ENCODE data around the gene TFCP2. TPM values are rescaled to one million over a fixed set of nuclear protein-coding genes. Genes with fewer than 3 reads are reported as not detected.
"Not testable (repeated sequence)": the region's sequence is repeated elsewhere in the genome, so short reads cannot be mapped to it uniquely, and the experiment has no call there.

TFCP2 gene
- total RNA-seq, 3 donors from 2014 or later: 32.9 to 33.7 (median 33.1) TPM

DNA sequence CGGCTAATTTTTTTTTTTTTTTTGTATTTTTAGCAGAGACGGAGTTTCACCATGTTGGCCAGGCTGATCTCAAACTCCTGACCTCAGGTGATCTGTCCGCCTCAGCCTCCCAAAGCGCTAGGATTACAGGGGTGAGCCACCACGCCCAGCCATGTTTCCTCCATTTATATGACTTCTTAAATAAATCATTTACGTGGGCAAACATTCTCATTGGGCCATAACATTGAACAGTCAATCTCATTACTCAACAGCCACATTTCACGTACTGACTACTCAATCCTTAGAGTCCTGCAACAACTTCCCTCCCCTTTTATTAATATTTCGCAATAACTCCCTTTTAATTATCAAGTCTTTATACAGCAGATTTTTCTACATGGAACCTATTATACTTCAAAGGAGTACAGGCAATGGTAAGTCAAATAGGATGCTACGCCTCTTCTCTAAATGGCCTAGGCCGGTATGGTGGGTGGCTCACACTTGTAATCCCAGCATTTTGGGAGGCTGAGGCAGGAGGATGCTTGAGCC, 82.2 kb downstream of the TFCP2 start:
- no peaks in the 10 kb centered on the region for H3K27me3 Mint-ChIP-seq (ENCODE audit: low read depth)
- DNase-seq (no peak), ATAC-seq (no peak)
- H3K36me3 Mint-ChIP-seq (ENCODE audit: insufficient read depth): peaks cover 9% of the 10 kb centered on the region
- no peak overlapping the region for H3K4me3 Mint-ChIP-seq
- H3K9me3 Mint-ChIP-seq: no peaks in the 10 kb centered on the region
- peaks cover 10% of the 10 kb centered on the region for H3K4me1 Mint-ChIP-seq (ENCODE audit: low read depth)

DNA sequence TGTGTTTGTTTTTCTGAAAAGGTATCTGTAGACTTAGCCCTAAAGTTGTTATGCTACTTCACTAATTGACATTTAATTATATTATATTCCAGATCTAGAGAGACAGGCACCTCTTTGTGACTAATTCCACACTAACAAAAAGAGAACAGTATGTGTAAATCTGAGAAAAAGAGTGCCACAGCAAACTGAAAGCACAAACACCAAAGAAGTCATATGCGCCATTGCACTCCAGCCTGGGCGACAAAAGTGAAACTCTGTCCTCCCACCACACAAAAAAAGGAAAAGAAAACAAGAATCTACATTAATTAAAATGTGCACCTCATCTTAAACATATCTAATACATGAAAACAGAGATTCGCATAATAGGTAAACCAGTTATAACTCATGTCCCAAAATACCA, 85.1 kb downstream of the TFCP2 start:
- DNase-seq (no peak), ATAC-seq (peak; percentile 18 to 27)
- peaks cover 2% of the 10 kb centered on the region for H3K36me3 Mint-ChIP-seq (ENCODE audit: insufficient read depth)
- no peaks in the 10 kb centered on the region for H3K9me3 Mint-ChIP-seq
- H3K27me3 Mint-ChIP-seq (ENCODE audit: low read depth): no peaks in the 10 kb centered on the region
- H3K4me1 Mint-ChIP-seq (ENCODE audit: low read depth): peaks cover 16% of the 10 kb centered on the region
- H3K4me3 Mint-ChIP-seq: no peak overlapping the region

DNA sequence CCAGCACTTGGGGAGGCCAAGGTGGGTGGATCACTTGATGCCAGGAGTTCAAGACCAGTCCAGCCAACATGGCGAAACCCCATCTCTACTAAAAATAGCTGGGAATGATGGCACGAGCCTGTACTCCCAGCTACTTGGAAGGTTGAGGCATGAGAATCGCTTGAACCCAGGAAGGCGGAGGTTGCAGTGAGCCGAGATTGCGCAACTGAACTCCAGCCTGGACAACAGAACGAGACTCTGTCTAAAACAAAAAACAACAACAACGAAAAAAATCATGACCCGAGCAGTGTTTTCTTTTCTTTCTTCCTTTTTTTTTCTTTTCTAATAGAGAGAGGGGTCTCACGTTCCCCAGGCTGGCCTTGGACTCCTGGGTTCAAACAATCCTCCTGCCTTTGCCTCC, 86.0 kb downstream of the TFCP2 start:
- no peak for ATAC-seq
- Mint-ChIP-seq H3K27me3 (ENCODE audit: low read depth) (no peaks in the 10 kb centered on the region), H3K36me3 (ENCODE audit: insufficient read depth) (peaks cover 2% of the 10 kb centered on the region), H3K9me3 (no peaks in the 10 kb centered on the region), H3K4me3 (no peak overlapping the region), H3K4me1 (ENCODE audit: low read depth) (peaks cover 25% of the 10 kb centered on the region)
- no peak for DNase-seq

GRCh38 chr12:51085757-51086156, 87.2 kb downstream of the TFCP2 start:
- Mint-ChIP-seq H3K36me3 (ENCODE audit: insufficient read depth) (peaks cover 2% of the 10 kb centered on the region), H3K4me1 (ENCODE audit: low read depth) (peaks cover 33% of the 10 kb centered on the region), H3K27me3 (ENCODE audit: low read depth) (no peaks in the 10 kb centered on the region), H3K4me3 (no peak overlapping the region), H3K9me3 (no peaks in the 10 kb centered on the region)
- no peak for ATAC-seq
- no peak for DNase-seq

DNA sequence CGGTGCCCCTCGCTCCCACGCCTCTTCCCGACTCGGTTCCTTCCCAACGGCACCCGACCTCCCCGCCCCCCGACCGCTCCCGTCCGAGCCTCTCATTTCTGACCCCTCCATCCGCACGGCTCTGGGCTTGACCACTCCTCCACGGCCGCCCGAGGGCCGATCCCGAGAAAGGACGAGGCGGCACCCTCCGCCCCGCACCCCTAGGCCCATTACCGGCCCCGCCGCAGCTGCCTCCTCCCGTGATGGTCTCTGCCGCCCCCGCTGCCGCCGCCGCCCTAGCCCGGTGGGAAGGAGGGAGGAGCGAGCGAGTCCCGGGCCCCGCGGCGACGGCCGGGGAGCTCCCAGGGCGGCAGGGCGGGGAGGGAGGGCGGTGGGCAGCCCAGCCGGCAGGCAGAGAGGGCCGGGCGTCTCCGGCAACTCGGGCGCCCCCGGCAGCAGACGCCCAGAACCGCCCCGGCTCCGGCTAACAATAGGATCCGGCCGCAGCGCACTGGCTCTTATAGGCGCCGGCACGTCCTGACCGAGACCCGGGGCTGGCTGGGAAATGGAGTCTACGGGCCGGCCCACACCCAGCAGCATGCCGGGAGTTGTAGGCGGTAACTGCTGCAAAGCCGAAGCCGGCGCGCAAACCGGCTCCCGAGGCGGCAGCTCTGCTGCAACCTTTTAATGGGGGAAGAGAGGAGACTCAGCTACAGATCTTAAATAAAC, 89.7 kb downstream of the TFCP2 start, which contains the start of gene CSRNP2:
TSS of gene CSRNP2 (minus strand) at position 471 of the 708 bp plus-strand sequence. CDS start 7,035 bp downstream, outside the sequence.
- peak within 1 kb of the TSS; percentile 95 for H3K4me3 Mint-ChIP-seq
- H3K9me3 Mint-ChIP-seq: no peaks in the 10 kb centered on the region
- DNase-seq (peak; percentile 91), ATAC-seq (peak; percentile 99 to 100)
- no peaks in the 10 kb centered on the region for H3K27me3 Mint-ChIP-seq (ENCODE audit: low read depth)
- H3K36me3 Mint-ChIP-seq (ENCODE audit: insufficient read depth): peaks cover 9% of the 10 kb centered on the region
- H3K4me1 Mint-ChIP-seq (ENCODE audit: low read depth): peaks cover 40% of the 10 kb centered on the region

GRCh38 chr12:51082561-51083125, 90.3 kb downstream of the TFCP2 start:
- ATAC-seq: peak; percentile 15 to 25
- H3K4me1 Mint-ChIP-seq (ENCODE audit: low read depth): peaks cover 40% of the 10 kb centered on the region
- peak overlapping the region; percentile 95 for H3K4me3 Mint-ChIP-seq

GRCh38 chr12:51081421-51081820, 91.5 kb downstream of the TFCP2 start:
- DNase-seq: no peak
- peak overlapping the region; percentile 95 for H3K4me3 Mint-ChIP-seq
- no peaks in the 10 kb centered on the region for H3K9me3 Mint-ChIP-seq
- H3K27me3 Mint-ChIP-seq (ENCODE audit: low read depth): no peaks in the 10 kb centered on the region
- H3K4me1 Mint-ChIP-seq (ENCODE audit: low read depth): peaks cover 38% of the 10 kb centered on the region
- peaks cover 6% of the 10 kb centered on the region for H3K36me3 Mint-ChIP-seq (ENCODE audit: insufficient read depth)
- ATAC-seq: no peak

More at GRCh38 chr12:51082561-51083125, 90.3 kb downstream of the TFCP2 start:
- Mint-ChIP-seq H3K27me3 (ENCODE audit: low read depth) (no peaks in the 10 kb centered on the region), H3K9me3 (no peaks in the 10 kb centered on the region), H3K36me3 (ENCODE audit: insufficient read depth) (peaks cover 9% of the 10 kb centered on the region)
- peak; percentile 17 for DNase-seq

- peaks cover 44% of the 10 kb centered on the region for H3K4me1 Mint-ChIP-seq (ENCODE audit: low read depth)
- DNase-seq (no peak), ATAC-seq (no peak)
- H3K36me3 Mint-ChIP-seq (ENCODE audit: insufficient read depth): peaks cover 6% of the 10 kb centered on the region
- no peak overlapping the region for H3K4me3 Mint-ChIP-seq
- no peaks in the 10 kb centered on the region for H3K9me3 Mint-ChIP-seq
- H3K27me3 Mint-ChIP-seq (ENCODE audit: low read depth): no peaks in the 10 kb centered on the region
Observed at GRCh38 chr12:51080136-51080535, 92.8 kb downstream of the TFCP2 start.

DNA sequence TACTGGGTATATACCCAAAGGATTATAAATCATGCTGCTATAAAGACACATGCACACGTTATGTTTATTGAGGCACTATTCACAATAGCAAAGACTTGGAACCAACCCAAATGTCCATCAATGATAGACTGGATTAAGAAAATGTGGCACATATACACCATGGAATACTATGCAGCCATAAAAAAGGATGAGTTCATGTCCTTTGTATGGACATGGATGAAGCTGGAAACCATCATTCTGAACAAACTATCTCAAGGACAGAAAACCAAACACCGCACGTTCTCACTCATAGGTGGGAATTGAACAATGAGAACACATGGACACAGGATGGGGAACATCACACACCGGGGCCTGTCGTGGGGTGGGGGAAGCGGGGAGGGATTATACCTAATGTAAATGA, 94.1 kb downstream of the TFCP2 start:
- ATAC-seq; H3K4me3 Mint-ChIP-seq; H3K27me3 Mint-ChIP-seq (ENCODE audit: low read depth); H3K9me3 Mint-ChIP-seq; H3K36me3 Mint-ChIP-seq (ENCODE audit: insufficient read depth); DNase-seq: not testable (repeated sequence)
- peaks cover 44% of the 10 kb centered on the region for H3K4me1 Mint-ChIP-seq (ENCODE audit: low read depth)

DNA sequence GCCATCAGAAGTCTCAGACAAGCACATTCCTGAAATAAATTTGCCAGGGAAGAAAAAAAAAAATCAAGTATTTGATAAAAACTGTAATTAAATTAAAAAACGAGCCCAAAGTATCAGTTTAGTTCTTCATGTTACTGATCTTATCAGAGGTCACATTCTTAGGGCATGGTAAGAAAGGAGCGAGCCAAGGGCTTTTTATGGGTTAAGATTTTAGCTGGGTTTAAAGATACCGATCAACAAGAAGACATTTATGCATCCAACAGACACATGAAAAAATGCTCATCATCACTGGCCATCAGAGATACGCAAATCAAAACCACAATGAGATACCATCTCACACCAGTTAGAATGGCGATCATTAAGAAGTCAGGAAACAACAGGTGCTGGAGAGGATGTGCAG, 94.6 kb downstream of the TFCP2 start:
- peaks cover 11% of the 10 kb centered on the region for H3K36me3 Mint-ChIP-seq (ENCODE audit: insufficient read depth)
- not testable (repeated sequence) for H3K4me3 Mint-ChIP-seq; H3K27me3 Mint-ChIP-seq (ENCODE audit: low read depth); ATAC-seq; H3K9me3 Mint-ChIP-seq; DNase-seq
- H3K4me1 Mint-ChIP-seq (ENCODE audit: low read depth): peaks cover 40% of the 10 kb centered on the region

- Mint-ChIP-seq H3K9me3 (no peaks in the 10 kb centered on the region), H3K36me3 (ENCODE audit: insufficient read depth) (peaks cover 11% of the 10 kb centered on the region), H3K4me3 (no peak overlapping the region), H3K4me1 (ENCODE audit: low read depth) (peaks cover 39% of the 10 kb centered on the region), H3K27me3 (ENCODE audit: low read depth) (no peaks in the 10 kb centered on the region)
- no peak for ATAC-seq
- DNase-seq: no peak
Observed at GRCh38 chr12:51077930-51078329, 95.0 kb downstream of the TFCP2 start.

GRCh38 chr12:51076236-51076930, 96.6 kb downstream of the TFCP2 start:
- ATAC-seq (peak; percentile 82 to 89), DNase-seq (no peak)
- H3K4me3 Mint-ChIP-seq: no peak overlapping the region
- peaks cover 18% of the 10 kb centered on the region for H3K36me3 Mint-ChIP-seq (ENCODE audit: insufficient read depth)
- H3K9me3 Mint-ChIP-seq: no peaks in the 10 kb centered on the region
- no peaks in the 10 kb centered on the region for H3K27me3 Mint-ChIP-seq (ENCODE audit: low read depth)
- H3K4me1 Mint-ChIP-seq (ENCODE audit: low read depth): peaks cover 23% of the 10 kb centered on the region

DNA sequence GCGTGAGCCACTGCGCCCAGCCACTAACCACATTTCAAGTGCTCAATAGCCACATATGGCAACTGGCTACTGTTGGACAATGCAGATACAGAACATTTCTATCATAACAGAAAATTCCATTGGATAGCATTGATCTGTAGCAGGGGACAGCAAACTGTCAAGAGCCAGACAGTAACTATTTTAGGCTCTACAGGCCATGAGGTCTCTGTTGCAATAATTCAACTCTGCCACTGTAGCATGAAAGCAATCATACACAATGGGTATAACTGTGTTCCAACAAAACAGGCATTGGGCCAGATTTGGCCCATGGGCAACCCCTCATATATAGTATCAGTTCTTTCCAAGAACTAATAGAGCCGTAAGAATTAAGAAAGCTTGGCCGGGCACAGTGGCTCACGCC, 97.5 kb downstream of the TFCP2 start:
- Mint-ChIP-seq H3K27me3 (ENCODE audit: low read depth) (no peaks in the 10 kb centered on the region), H3K9me3 (no peaks in the 10 kb centered on the region), H3K4me1 (ENCODE audit: low read depth) (peaks cover 18% of the 10 kb centered on the region), H3K4me3 (no peak overlapping the region), H3K36me3 (ENCODE audit: insufficient read depth) (peaks cover 16% of the 10 kb centered on the region)
- ATAC-seq (no peak), DNase-seq (no peak)

DNA sequence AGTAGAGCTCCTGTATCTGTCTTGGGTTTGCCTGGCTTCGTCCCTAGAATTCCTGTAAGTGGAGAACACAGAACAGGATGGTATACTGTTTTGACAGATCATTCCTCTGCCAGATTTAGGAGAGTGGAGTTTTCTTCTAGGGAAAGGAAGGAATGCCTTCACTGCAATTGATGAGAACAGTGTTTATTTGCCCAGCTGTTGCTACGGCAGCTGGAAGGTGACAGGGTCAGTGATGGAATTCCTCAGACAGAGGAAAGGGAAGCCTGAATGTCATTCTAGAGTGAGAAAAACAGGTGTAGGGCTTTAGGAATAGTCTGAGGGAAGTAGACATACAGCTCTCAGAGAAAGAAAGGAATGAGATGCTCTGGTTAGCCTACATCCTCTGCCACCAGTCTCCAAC, 101.3 kb downstream of the TFCP2 start:
- Mint-ChIP-seq H3K4me1 (ENCODE audit: low read depth) (peaks cover 7% of the 10 kb centered on the region), H3K4me3 (no peak overlapping the region), H3K36me3 (ENCODE audit: insufficient read depth) (peaks cover 29% of the 10 kb centered on the region), H3K27me3 (ENCODE audit: low read depth) (no peaks in the 10 kb centered on the region), H3K9me3 (no peaks in the 10 kb centered on the region)
- ATAC-seq: no peak
- DNase-seq: no peak
